Liver (tissue), 9 donors: Measurements from ENCODE around the gene BLOC1S3. TPM values are rescaled to one million over a fixed set of nuclear protein-coding genes. Genes with fewer than 3 reads are reported as not detected.
A peak's percentile ranks its signal among the peaks of the same experiment; 100 is the strongest.

Source experiments
- DNase-seq: peaks from one replicate; pipeline ENCODE4 v3.0.0-alpha.2; 2017; ENCODE audit warnings: low spot score
- H3K27ac ChIP-seq, 2 donors: one replicate each; pipeline ENCODE4 v1.7.0; 2013; ENCODE audit warnings: inconsistent platforms in 2 of 2, low read length in 2 of 2, control low read depth in 1 of 2, low read depth in 1 of 2, mild to moderate bottlenecking in 1 of 2
- H3K27me3 ChIP-seq, 4 donors: one replicate each; pipeline versions ENCODE4 v1.6.1 to v1.7.0; 2013; ENCODE audit warnings: low read length in 3 of 4, inconsistent platforms in 1 of 4, mild to moderate bottlenecking in 1 of 4, moderate library complexity in 1 of 4; ENCODE audit not compliant: control insufficient read depth in 4 of 4, insufficient read depth in 4 of 4
- H3K36me3 ChIP-seq, 4 donors: one replicate each; pipeline versions ENCODE4 v1.6.1 to v1.7.0; 2013; ENCODE audit warnings: low read length in 3 of 4, mild to moderate bottlenecking in 3 of 4, low read depth in 1 of 4, moderate library complexity in 1 of 4; ENCODE audit not compliant: control insufficient read depth in 4 of 4, insufficient read depth in 3 of 4
- H3K4me1 ChIP-seq, 4 donors: one replicate each; pipeline versions ENCODE4 v1.6.1 to v1.7.0; 2013; ENCODE audit warnings: low read length in 3 of 4, mild to moderate bottlenecking in 3 of 4, moderate library complexity in 1 of 4; ENCODE audit not compliant: control insufficient read depth in 4 of 4, insufficient read depth in 4 of 4
- H3K4me3 ChIP-seq, 3 donors: one replicate each; pipeline versions ENCODE4 v1.6.1 to v1.7.0; 2013; ENCODE audit warnings: low read length in 3 of 3, control low read depth in 1 of 3, low read depth in 1 of 3, mild to moderate bottlenecking in 1 of 3
- H3K9ac ChIP-seq, 2 donors: one replicate each; pipeline ENCODE4 v1.7.0; 2013; ENCODE audit warnings: low read length in 2 of 2, mild to moderate bottlenecking in 2 of 2, moderate library complexity in 2 of 2, control low read depth in 1 of 2, low read depth in 1 of 2
- H3K9me3 ChIP-seq, 4 donors: one replicate each; pipeline versions ENCODE4 v1.6.1 to v1.7.0; 2013; ENCODE audit warnings: low read length in 3 of 4; ENCODE audit not compliant: control insufficient read depth in 4 of 4
- FOXA1 ChIP-seq: IDR thresholded peaks from 2 replicates; pipeline ENCODE4 v1.6.1; 2016; ENCODE audit warnings: antibody characterized with exemption
- FOXA2 ChIP-seq: IDR thresholded peaks from 2 replicates; pipeline ENCODE4 v1.6.1; 2016; ENCODE audit warnings: antibody characterized with exemption
- GABPA ChIP-seq, 2 donors: IDR thresholded peaks in 1 of 2; conservative IDR thresholded peaks in 1 of 2; 2 replicates each; pipeline ENCODE4 v1.6.1; 2016; ENCODE audit warnings: antibody characterized with exemption in 2 of 2, mild to moderate bottlenecking in 1 of 2, moderate library complexity in 1 of 2
- HNF4A ChIP-seq, 2 donors: conservative IDR thresholded peaks; 2 replicates each; pipeline ENCODE4 v1.6.1; 2016; ENCODE audit warnings: antibody characterized with exemption in 2 of 2, mild to moderate bottlenecking in 2 of 2
- HNF4G ChIP-seq: IDR thresholded peaks from 2 replicates; pipeline ENCODE4 v1.6.1; 2016; ENCODE audit warnings: antibody characterized with exemption
- JUND ChIP-seq, 2 donors: IDR thresholded peaks; 2 replicates each; pipeline ENCODE4 v1.6.1; 2016; ENCODE audit warnings: antibody characterized with exemption in 2 of 2
- NR2F2 ChIP-seq: IDR thresholded peaks from 2 replicates; pipeline ENCODE4 v1.6.1; 2016; ENCODE audit warnings: antibody characterized with exemption
- RAD21 ChIP-seq, 2 donors: IDR thresholded peaks; 2 replicates each; pipeline ENCODE4 v1.6.1; 2016; ENCODE audit warnings: antibody characterized with exemption in 2 of 2, mild to moderate bottlenecking in 2 of 2
- RXRA ChIP-seq, 2 donors: IDR thresholded peaks; 2 replicates each; pipeline ENCODE4 v1.6.1; 2017 to 2018; ENCODE audit warnings: antibody characterized with exemption in 2 of 2, mild to moderate bottlenecking in 1 of 2
- SP1 ChIP-seq: IDR thresholded peaks from 2 replicates; pipeline ENCODE4 v1.6.1; 2018; ENCODE audit warnings: antibody characterized with exemption, mild to moderate bottlenecking
- TAF1 ChIP-seq: conservative IDR thresholded peaks from 2 replicates; pipeline ENCODE4 v1.6.1; 2016; ENCODE audit warnings: antibody characterized with exemption, mild to moderate bottlenecking
- YY1 ChIP-seq: IDR thresholded peaks from 2 replicates; pipeline ENCODE4 v1.6.1; 2016; ENCODE audit warnings: antibody characterized with exemption, mild to moderate bottlenecking
- WGBS: extraction: QIAGEN DNeasy Blood & Tissue Kit; methylation state at CpG from one replicate; pipeline ENCODE4 v1.1.7; 2013; 5-methylcytosine and 5-hydroxymethylcytosine counted together
- polyA plus RNA-seq, 2 donors: library from polyadenylated mRNA; stranded (reverse) in 1 of 2; unstranded in 1 of 2; fragments of 200-250 nt in 1 of 2; fragments of >200 nt in 1 of 2; fragmentation: Nextera tagmentation in 1 of 2; extraction: Ambion mirVana in 1 of 2; gene quantifications; one replicate each; pipeline versions ENCODE4 v1.2.1 to v1.2.3, GENCODE V29; 2013 to 2015
- total RNA-seq, 2 donors: library from RNA; depleted of rRNA; stranded (reverse); fragments of >200 nt; gene quantifications; one replicate each; pipeline ENCODE4 v1.2.3, GENCODE V29; 2014
- TF ChIP-seq, protein P1 (sequence below): fragments of 150-350 bp; IDR thresholded peaks from 2 replicates; pipeline ENCODE4 v1.5.1; 2017; ENCODE audit warnings: improper control_type of control experiment, low read depth, low read length; ENCODE audit not compliant: missing input control
- TF ChIP-seq, protein P2 (sequence below): IDR thresholded peaks from 2 replicates; pipeline ENCODE4 v1.6.1; 2016; ENCODE audit warnings: antibody characterized with exemption, mild to moderate bottlenecking
- TF ChIP-seq, protein P3 (sequence below): IDR thresholded peaks from 2 replicates; pipeline ENCODE4 v1.6.1; 2016; ENCODE audit warnings: antibody characterized with exemption
- donor health status: healthy.
- donor health status: healthy.
- donor health status: healthy.
- donor health status: healthy.
- donor health status: healthy.

BLOC1S3 gene
- total and polyA plus RNA-seq, 4 donors: 2.7 to 4.6 (median 4.2) TPM

DNA sequence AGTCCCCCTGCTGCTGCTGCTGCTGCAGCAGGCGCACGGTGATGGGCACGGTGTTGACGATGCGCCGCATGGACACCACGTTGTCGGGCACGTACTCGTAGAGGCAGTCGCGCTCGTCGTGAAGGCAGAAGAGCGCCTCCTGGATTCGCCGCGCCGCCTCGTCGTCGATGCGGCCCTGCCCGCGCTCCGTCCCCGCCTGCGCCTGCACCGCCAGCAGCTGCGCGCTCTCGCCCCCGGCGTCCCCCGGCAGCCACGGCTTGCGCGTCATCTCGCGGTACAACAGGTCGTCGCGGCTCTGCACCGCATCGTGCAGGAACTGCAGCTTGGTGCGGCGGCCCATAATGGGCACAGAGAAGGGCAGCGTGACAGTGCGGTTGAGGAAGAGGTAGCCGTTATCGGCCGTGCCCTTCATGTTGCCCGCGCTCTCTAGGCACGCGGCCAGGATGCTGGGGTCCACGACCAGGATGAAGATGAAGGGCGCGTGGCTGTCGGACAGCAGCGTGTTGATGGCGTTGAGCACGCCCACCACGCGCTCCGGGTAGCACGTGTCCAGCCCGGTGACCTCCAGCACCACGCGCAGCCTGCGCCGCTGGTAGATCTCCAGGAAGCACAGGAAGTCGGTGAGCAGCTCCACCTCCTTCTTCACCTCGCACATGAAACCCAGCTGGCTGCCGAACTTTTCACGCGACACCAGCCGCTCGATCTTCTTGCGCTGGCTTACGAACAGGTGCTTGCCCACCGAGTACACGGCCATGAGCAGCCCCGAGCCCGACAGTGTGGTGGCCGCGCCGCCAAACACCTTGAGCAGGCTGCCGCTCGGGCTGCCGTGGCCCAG, 25.9 kb upstream of the BLOC1S3 start (continued):
- TF ChIP-seq FOXA2: no peak
- TF ChIP-seq, protein P1, sequence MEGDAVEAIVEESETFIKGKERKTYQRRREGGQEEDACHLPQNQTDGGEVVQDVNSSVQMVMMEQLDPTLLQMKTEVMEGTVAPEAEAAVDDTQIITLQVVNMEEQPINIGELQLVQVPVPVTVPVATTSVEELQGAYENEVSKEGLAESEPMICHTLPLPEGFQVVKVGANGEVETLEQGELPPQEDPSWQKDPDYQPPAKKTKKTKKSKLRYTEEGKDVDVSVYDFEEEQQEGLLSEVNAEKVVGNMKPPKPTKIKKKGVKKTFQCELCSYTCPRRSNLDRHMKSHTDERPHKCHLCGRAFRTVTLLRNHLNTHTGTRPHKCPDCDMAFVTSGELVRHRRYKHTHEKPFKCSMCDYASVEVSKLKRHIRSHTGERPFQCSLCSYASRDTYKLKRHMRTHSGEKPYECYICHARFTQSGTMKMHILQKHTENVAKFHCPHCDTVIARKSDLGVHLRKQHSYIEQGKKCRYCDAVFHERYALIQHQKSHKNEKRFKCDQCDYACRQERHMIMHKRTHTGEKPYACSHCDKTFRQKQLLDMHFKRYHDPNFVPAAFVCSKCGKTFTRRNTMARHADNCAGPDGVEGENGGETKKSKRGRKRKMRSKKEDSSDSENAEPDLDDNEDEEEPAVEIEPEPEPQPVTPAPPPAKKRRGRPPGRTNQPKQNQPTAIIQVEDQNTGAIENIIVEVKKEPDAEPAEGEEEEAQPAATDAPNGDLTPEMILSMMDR: no peak

DNA sequence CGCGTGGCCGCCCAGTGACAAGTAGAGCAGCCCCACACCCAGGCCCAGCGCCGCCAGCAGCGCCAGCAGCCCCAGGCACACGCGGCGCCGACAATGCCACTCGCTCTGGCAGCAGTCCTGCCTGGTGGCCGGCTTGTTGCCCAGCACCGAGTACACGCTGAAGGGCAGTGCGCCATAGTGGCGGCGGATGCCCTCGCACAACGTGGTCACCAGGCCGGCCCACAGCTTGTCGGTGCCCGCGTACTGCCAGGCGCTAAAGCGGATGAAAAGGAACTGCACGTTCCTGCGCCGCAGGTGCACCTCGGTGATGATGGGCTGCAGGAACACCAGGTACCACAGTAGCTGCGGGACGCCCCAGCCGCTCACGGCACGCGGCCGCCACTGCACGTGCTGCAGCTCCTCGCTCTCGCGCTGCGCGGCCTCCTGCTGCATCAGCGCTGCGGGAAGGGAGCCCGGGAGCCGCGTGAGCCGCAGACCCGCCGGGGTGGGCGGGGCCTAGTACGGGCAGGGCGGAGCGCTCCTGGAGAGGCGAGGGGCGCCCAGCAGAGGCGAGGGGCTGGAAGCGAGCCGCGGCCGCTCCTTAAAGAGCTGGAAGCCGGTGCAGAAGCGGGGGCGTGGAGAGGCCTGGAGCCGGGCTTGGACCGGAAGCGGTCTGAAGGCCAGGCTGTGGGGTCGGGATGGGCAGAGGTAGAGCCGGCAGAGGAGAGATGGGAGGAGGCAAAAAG, 25.1 kb upstream of the BLOC1S3 start:
- Histone ChIP-seq H3K9ac (no peak overlapping the region), H3K4me3 (peak overlapping the region in 1 of 3 donors; percentile 23), H3K27me3 (peaks cover 0 to 8% (median 6%) of the 10 kb centered on the region in 4 donors), H3K36me3 (no peaks in the 10 kb centered on the region), H3K9me3 (no peaks in the 10 kb centered on the region), H3K27ac (no peak overlapping the region), H3K4me1 (peaks cover 3 to 24% (median 19%) of the 10 kb centered on the region in 4 donors)
- WGBS: 3% methylated on average over 69 of the region's 69 CpGs
- TF ChIP-seq, protein P1: no peak
- no peak for TF ChIP-seq TAF1
- no peak for TF ChIP-seq NR2F2
- no peak for TF ChIP-seq FOXA2
- TF ChIP-seq YY1: no peak
- no peak for TF ChIP-seq RAD21 (IDR thresholded peaks at IDR 0.05)
- TF ChIP-seq HNF4A (conservative IDR thresholded peaks at IDR 0.05): no peak
- TF ChIP-seq, protein P2, sequence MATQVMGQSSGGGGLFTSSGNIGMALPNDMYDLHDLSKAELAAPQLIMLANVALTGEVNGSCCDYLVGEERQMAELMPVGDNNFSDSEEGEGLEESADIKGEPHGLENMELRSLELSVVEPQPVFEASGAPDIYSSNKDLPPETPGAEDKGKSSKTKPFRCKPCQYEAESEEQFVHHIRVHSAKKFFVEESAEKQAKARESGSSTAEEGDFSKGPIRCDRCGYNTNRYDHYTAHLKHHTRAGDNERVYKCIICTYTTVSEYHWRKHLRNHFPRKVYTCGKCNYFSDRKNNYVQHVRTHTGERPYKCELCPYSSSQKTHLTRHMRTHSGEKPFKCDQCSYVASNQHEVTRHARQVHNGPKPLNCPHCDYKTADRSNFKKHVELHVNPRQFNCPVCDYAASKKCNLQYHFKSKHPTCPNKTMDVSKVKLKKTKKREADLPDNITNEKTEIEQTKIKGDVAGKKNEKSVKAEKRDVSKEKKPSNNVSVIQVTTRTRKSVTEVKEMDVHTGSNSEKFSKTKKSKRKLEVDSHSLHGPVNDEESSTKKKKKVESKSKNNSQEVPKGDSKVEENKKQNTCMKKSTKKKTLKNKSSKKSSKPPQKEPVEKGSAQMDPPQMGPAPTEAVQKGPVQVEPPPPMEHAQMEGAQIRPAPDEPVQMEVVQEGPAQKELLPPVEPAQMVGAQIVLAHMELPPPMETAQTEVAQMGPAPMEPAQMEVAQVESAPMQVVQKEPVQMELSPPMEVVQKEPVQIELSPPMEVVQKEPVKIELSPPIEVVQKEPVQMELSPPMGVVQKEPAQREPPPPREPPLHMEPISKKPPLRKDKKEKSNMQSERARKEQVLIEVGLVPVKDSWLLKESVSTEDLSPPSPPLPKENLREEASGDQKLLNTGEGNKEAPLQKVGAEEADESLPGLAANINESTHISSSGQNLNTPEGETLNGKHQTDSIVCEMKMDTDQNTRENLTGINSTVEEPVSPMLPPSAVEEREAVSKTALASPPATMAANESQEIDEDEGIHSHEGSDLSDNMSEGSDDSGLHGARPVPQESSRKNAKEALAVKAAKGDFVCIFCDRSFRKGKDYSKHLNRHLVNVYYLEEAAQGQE: no peak
- TF ChIP-seq GABPA (IDR thresholded peaks at IDR 0.05 in 1 of 2, conservative IDR thresholded peaks at IDR 0.05 in 1 of 2): no peak
- no peak for TF ChIP-seq JUND (IDR thresholded peaks at IDR 0.05)
- TF ChIP-seq SP1: no peak
- no peak for TF ChIP-seq FOXA1
- no peak for TF ChIP-seq HNF4G
- TF ChIP-seq, protein P3, sequence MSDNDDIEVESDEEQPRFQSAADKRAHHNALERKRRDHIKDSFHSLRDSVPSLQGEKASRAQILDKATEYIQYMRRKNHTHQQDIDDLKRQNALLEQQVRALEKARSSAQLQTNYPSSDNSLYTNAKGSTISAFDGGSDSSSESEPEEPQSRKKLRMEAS: no peak
- TF ChIP-seq RXRA (IDR thresholded peaks at IDR 0.05): no peak
- no peak for DNase-seq
